H9 (cell line): ENCODE measurements around the gene MED22. TPM values are rescaled to one million over a fixed set of nuclear protein-coding genes. Genes with fewer than 3 reads are reported as not detected.

Experiments
- DNase-seq: peaks from one replicate; pipeline ENCODE4 v3.0.0-alpha.2; 2017
- H2AFZ ChIP-seq: one replicate; pipeline ENCODE4 v1.6.1; 2013; ENCODE audit warnings: mild to moderate bottlenecking, low read length, control low read depth, moderate library complexity
- H2AK5ac ChIP-seq: 2 replicates; pipeline ENCODE4 v1.6.1; 2013; ENCODE audit warnings: low read length, control low read depth, mixed read lengths; ENCODE audit not compliant: insufficient read length
- H2BK120ac ChIP-seq: one replicate; pipeline ENCODE4 v1.6.1; 2013; ENCODE audit warnings: low read depth, mild to moderate bottlenecking, low read length, control low read depth, inconsistent platforms; ENCODE audit not compliant: poor library complexity, severe bottlenecking
- H2BK12ac ChIP-seq: 2 replicates; pipeline ENCODE4 v1.6.1; 2013; ENCODE audit warnings: low read length, control low read depth, mixed read lengths, low read depth; ENCODE audit not compliant: insufficient read length
- H2BK15ac ChIP-seq: 2 replicates; pipeline ENCODE4 v1.6.1; 2013; ENCODE audit warnings: low read depth, low read length, control low read depth
- H2BK20ac ChIP-seq: one replicate; pipeline ENCODE4 v1.6.1; 2013; ENCODE audit warnings: low read depth, mild to moderate bottlenecking, low read length, control low read depth, inconsistent platforms; ENCODE audit not compliant: poor library complexity, severe bottlenecking
- H2BK5ac ChIP-seq: 2 replicates; pipeline ENCODE4 v1.6.1; 2013; ENCODE audit warnings: low read length, control low read depth, mixed read lengths; ENCODE audit not compliant: insufficient read length
- H3K14ac ChIP-seq: 2 replicates; pipeline ENCODE4 v1.6.1; 2013; ENCODE audit warnings: low read length, control low read depth; ENCODE audit not compliant: insufficient read depth
- H3K18ac ChIP-seq: 2 replicates; pipeline ENCODE4 v1.6.1; 2013; ENCODE audit warnings: low read depth, mild to moderate bottlenecking, mixed read lengths, low read length, control low read depth; ENCODE audit not compliant: insufficient read length
- H3K23ac ChIP-seq: 2 replicates; pipeline ENCODE4 v1.6.1; 2013; ENCODE audit warnings: low read length, control low read depth, mixed read lengths, low read depth; ENCODE audit not compliant: insufficient read length
- H3K23me2 ChIP-seq: 2 replicates; pipeline ENCODE4 v1.6.1; 2013; ENCODE audit warnings: low read depth, mild to moderate bottlenecking, mixed read lengths, low read length, control low read depth; ENCODE audit not compliant: insufficient read length, poor library complexity, severe bottlenecking
- H3K27ac ChIP-seq: 2 replicates; pipeline ENCODE4 v1.5.1; 2013; ENCODE audit warnings: low read length, control low read depth, mixed read lengths, low read depth; ENCODE audit not compliant: insufficient read length
- H3K27me3 ChIP-seq: 2 replicates; pipeline ENCODE4 v1.6.1; 2013; ENCODE audit warnings: low read length, control low read depth, inconsistent platforms; ENCODE audit not compliant: insufficient read depth
- H3K4ac ChIP-seq: 2 replicates; pipeline ENCODE4 v1.6.1; 2013; ENCODE audit warnings: low read depth, mild to moderate bottlenecking, control low read depth, inconsistent platforms, low read length, moderate library complexity
- H3K4me1 ChIP-seq: 2 replicates; pipeline ENCODE4 v1.6.1; 2013; ENCODE audit warnings: low read length, control low read depth, inconsistent platforms; ENCODE audit not compliant: insufficient read depth
- H3K4me2 ChIP-seq: 2 replicates; pipeline ENCODE4 v1.6.1; 2013; ENCODE audit warnings: low read length, control low read depth, mixed read lengths; ENCODE audit not compliant: insufficient read length, insufficient read depth
- H3K56ac ChIP-seq: 2 replicates; pipeline ENCODE4 v1.6.1; 2013; ENCODE audit warnings: low read depth, mild to moderate bottlenecking, mixed read lengths, low read length, control low read depth; ENCODE audit not compliant: insufficient read length
- H3K79me1 ChIP-seq: 2 replicates; pipeline ENCODE4 v1.6.1; 2013; ENCODE audit warnings: low read depth, mild to moderate bottlenecking, moderate library complexity, low read length, control low read depth, inconsistent platforms; ENCODE audit not compliant: insufficient read depth, poor library complexity, severe bottlenecking
- H3K79me2 ChIP-seq: 2 replicates; pipeline ENCODE4 v1.6.1; 2013; ENCODE audit warnings: low read length, control low read depth, inconsistent platforms; ENCODE audit not compliant: insufficient read depth
- H3K9ac ChIP-seq: 2 replicates; pipeline ENCODE4 v1.6.1; 2013; ENCODE audit warnings: low read length, control low read depth, mixed read lengths; ENCODE audit not compliant: insufficient read length; ENCODE audit errors: extremely low read depth
- H3K9me3 ChIP-seq: one replicate; pipeline ENCODE4 v1.6.1; 2013; ENCODE audit warnings: low read depth, low read length, inconsistent platforms; ENCODE audit not compliant: control insufficient read depth
- H3T11ph ChIP-seq: one replicate; pipeline ENCODE4 v1.6.1; 2013; ENCODE audit warnings: mild to moderate bottlenecking, low read length, control low read depth, inconsistent platforms
- H4K20me1 ChIP-seq: one replicate; pipeline ENCODE4 v1.6.1; 2013; ENCODE audit not compliant: control insufficient read depth, insufficient read length, insufficient read depth
- H4K5ac ChIP-seq: 2 replicates; pipeline ENCODE4 v1.6.1; 2013; ENCODE audit warnings: low read depth, mild to moderate bottlenecking, mixed read lengths, low read length, control low read depth; ENCODE audit not compliant: insufficient read length
- H4K8ac ChIP-seq: replicated peaks from 2 replicates; pipeline ENCODE4 v1.6.1; 2013; ENCODE audit warnings: low read length, control low read depth, mixed read lengths, low read depth; ENCODE audit not compliant: insufficient read length
- H4K91ac ChIP-seq: 2 replicates; pipeline ENCODE4 v1.6.1; 2013; ENCODE audit warnings: low read depth, mild to moderate bottlenecking, moderate library complexity, mixed read lengths, low read length, control low read depth; ENCODE audit not compliant: insufficient read length
- H3K27ac Mint-ChIP-seq, 3 experiments: 2 replicates in 2 of 3; 3 replicates in 1 of 3; pipeline ENCODE4 v1.8.0; 2020 to 2021; ENCODE audit warnings: mixed read lengths in 3 of 3, mild to moderate bottlenecking in 1 of 3, moderate library complexity in 1 of 3
- H3K27me3 Mint-ChIP-seq: 2 replicates; pipeline ENCODE4 v1.8.0; 2021; ENCODE audit warnings: low read depth, mild to moderate bottlenecking, moderate library complexity, mixed read lengths
- H3K36me3 Mint-ChIP-seq, 3 experiments: 2 replicates in 2 of 3; 3 replicates in 1 of 3; pipeline ENCODE4 v1.8.0; 2020 to 2021; ENCODE audit warnings: low read depth in 3 of 3, mixed read lengths in 3 of 3; ENCODE audit not compliant: insufficient read depth in 1 of 3
- H3K4me1 Mint-ChIP-seq, 2 experiments: 2 replicates each; pipeline ENCODE4 v1.8.0; 2020; ENCODE audit warnings: mixed read lengths in 2 of 2
- H3K4me3 Mint-ChIP-seq, 2 experiments: 2 replicates in 1 of 2; 3 replicates in 1 of 2; pipeline ENCODE4 v1.8.0; 2020 to 2021; ENCODE audit warnings: mild to moderate bottlenecking in 2 of 2, mixed read lengths in 2 of 2, moderate library complexity in 1 of 2
- H3K9me3 Mint-ChIP-seq, 2 experiments: 2 replicates in 1 of 2; 3 replicates in 1 of 2; pipeline ENCODE4 v1.8.0; 2020; ENCODE audit warnings: mild to moderate bottlenecking in 2 of 2, mixed read lengths in 2 of 2, moderate library complexity in 1 of 2
- WGBS: extraction: QIAGEN DNeasy Blood & Tissue Kit; methylation state at CpG from one replicate; pipeline ENCODE4 v1.1.7; 2013; ENCODE audit warnings: missing lambda C conversion rate, low lambda C conversion rate, mixed read lengths; ENCODE audit not compliant: insufficient read length; ENCODE audit errors: extremely low coverage; 5-methylcytosine and 5-hydroxymethylcytosine counted together
- total RNA-seq: library from RNA; stranded (reverse); gene quantifications from 2 replicates; pipeline ENCODE4 v1.2.1, GENCODE V29; 2021
- TF ChIP-seq, protein P1 (sequence below): fragments of 200-600 bp; sonication (generic); conservative IDR thresholded peaks from 3 replicates; pipeline ENCODE4 v1.8.0; 2021; ENCODE audit warnings: antibody characterized with exemption, mild to moderate bottlenecking

The MED22 gene
- total RNA-seq, 1 experiment from 2014 or later: 60.1 TPM

DNA sequence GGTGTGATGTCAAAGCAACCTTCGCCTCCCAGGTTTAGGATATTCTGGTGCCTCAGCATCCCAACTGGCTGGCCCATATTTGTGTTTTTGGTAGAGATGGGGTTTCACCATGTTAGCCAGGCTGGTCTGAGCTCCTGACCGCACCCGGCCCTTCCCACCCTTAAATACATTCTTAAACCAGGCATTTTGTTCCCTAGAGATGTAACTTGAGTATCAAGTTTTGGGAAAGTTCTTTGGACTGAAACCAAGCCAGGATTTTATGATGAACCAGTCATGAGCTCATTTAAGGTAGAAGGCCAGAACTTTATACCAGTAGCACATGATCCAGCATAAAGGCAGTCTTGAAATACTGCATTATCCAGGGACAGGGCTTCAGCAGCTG is 3.6 kb upstream of the MED22 start:
- Histone ChIP-seq H3K23me2 (peaks cover 5% of the 10 kb centered on the region), H4K20me1 (no peaks in the 10 kb centered on the region), H3K4me2 (no peak overlapping the region), H2BK15ac (no peak overlapping the region), H2BK5ac (no peak overlapping the region), H2BK120ac (no peak overlapping the region), H3K27ac (no peak overlapping the region), H3K4me1 (no peaks in the 10 kb centered on the region; the same call in 1 of the 2 replicates), H4K5ac (no peak overlapping the region), H4K91ac (no peak overlapping the region), H3K79me2 (peaks cover 8% of the 10 kb centered on the region; the same call in 1 of the 2 replicates), H2AFZ (no peak overlapping the region), H3K27me3 (no peaks in the 10 kb centered on the region), H4K8ac (no peak overlapping the region), H3T11ph (no peak overlapping the region), H3K56ac (no peak overlapping the region), H3K79me1 (peaks cover under 1% of the 10 kb centered on the region), H2AK5ac (no peak overlapping the region), H3K9me3 (no peaks in the 10 kb centered on the region), H2BK20ac (no peak overlapping the region), H3K4ac (no peak overlapping the region), H3K9ac (no peak overlapping the region), H3K18ac (no peak overlapping the region), H2BK12ac (no peak overlapping the region), H3K14ac (no peak overlapping the region), H3K23ac (no peak overlapping the region)
- Mint-ChIP-seq H3K36me3 (peaks cover 43 to 59% (median 51%) of the 10 kb centered on the region in 3 experiments), H3K27ac (peak overlapping the region in 1 of 3 experiments; percentile 55; a peak in 2 of 7 replicates), H3K27me3 (no peaks in the 10 kb centered on the region), H3K9me3 (peaks cover 0 to 3% of the 10 kb centered on the region in 2 experiments; a peak in 1 of 5 replicates), H3K4me1 (peaks cover 21 to 31% of the 10 kb centered on the region in 2 experiments), H3K4me3 (peak overlapping the region in 1 of 2 experiments; percentile 55; a peak in 2 of 5 replicates)
- DNase-seq: no peak
- TF ChIP-seq, protein P1, sequence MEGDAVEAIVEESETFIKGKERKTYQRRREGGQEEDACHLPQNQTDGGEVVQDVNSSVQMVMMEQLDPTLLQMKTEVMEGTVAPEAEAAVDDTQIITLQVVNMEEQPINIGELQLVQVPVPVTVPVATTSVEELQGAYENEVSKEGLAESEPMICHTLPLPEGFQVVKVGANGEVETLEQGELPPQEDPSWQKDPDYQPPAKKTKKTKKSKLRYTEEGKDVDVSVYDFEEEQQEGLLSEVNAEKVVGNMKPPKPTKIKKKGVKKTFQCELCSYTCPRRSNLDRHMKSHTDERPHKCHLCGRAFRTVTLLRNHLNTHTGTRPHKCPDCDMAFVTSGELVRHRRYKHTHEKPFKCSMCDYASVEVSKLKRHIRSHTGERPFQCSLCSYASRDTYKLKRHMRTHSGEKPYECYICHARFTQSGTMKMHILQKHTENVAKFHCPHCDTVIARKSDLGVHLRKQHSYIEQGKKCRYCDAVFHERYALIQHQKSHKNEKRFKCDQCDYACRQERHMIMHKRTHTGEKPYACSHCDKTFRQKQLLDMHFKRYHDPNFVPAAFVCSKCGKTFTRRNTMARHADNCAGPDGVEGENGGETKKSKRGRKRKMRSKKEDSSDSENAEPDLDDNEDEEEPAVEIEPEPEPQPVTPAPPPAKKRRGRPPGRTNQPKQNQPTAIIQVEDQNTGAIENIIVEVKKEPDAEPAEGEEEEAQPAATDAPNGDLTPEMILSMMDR: no peak
- WGBS: no CpG with 5 or more reads among the region's 3 CpGs
